ENCODE measurements around the gene FTL. TPM values are rescaled to one million over a fixed set of nuclear protein-coding genes. Genes with fewer than 3 reads are reported as not detected.

Gene FTL
- total RNA-seq, 1 experiment from 2014 or later, result 1,245 TPM

GRCh38 chr19:48921721-48922500 lies 43.2 kb upstream of the FTL start:
- Histone ChIP-seq H2AFZ (ENCODE audit: low read length) (no peak overlapping the region), H3K4me2 (ENCODE audit: insufficient read depth, insufficient read length, low read length) (no peak overlapping the region), H3T11ph (ENCODE audit: low read length) (no peak overlapping the region), H3K18ac (ENCODE audit: insufficient read length, low read depth, low read length) (no peak overlapping the region), H2BK120ac (ENCODE audit: low read depth, low read length, poor library complexity, severe bottlenecking) (no peak overlapping the region), H2AK5ac (ENCODE audit: insufficient read length, low read length) (no peak overlapping the region), H3K56ac (ENCODE audit: insufficient read length, low read depth, low read length) (no peak overlapping the region), H4K91ac (ENCODE audit: insufficient read length, low read depth, low read length) (no peak overlapping the region), H2BK12ac (ENCODE audit: insufficient read length, low read depth, low read length) (no peak overlapping the region), H3K14ac (ENCODE audit: insufficient read depth, low read length) (no peak overlapping the region), H3K27ac (ENCODE audit: insufficient read length, low read depth, low read length) (no peak overlapping the region), H2BK5ac (ENCODE audit: insufficient read length, low read length) (no peak overlapping the region), H3K23me2 (ENCODE audit: insufficient read length, low read depth, low read length, poor library complexity, severe bottlenecking) (no peaks in the 10 kb centered on the region), H4K5ac (ENCODE audit: insufficient read length, low read depth, low read length) (no peak overlapping the region), H3K9me3 (ENCODE audit: control insufficient read depth, low read depth, low read length) (no peaks in the 10 kb centered on the region), H2BK15ac (ENCODE audit: low read depth, low read length) (no peak overlapping the region), H3K23ac (ENCODE audit: insufficient read length, low read depth, low read length) (no peak overlapping the region), H3K4ac (ENCODE audit: low read depth, low read length) (no peak overlapping the region), H3K9ac (ENCODE audit: extremely low read depth, insufficient read length, low read length) (no peak overlapping the region), H3K27me3 (ENCODE audit: insufficient read depth, low read length) (no peaks in the 10 kb centered on the region), H3K79me1 (ENCODE audit: insufficient read depth, low read depth, low read length, poor library complexity, severe bottlenecking) (no peaks in the 10 kb centered on the region), H3K79me2 (ENCODE audit: insufficient read depth, low read length) (no peaks in the 10 kb centered on the region), H3K4me1 (ENCODE audit: insufficient read depth, low read length) (no peaks in the 10 kb centered on the region), H4K8ac (replicated peaks; ENCODE audit: insufficient read length, low read depth, low read length) (no peak overlapping the region), H2BK20ac (ENCODE audit: low read depth, low read length, poor library complexity, severe bottlenecking) (no peak overlapping the region), H4K20me1 (ENCODE audit: control insufficient read depth, insufficient read depth, insufficient read length) (no peaks in the 10 kb centered on the region)
- Mint-ChIP-seq H3K4me1 (0 out of 4 replicates have a peak, but pooled peaks cover 2% of the 10 kb centered on the region in 2 experiments), H3K27me3 (ENCODE audit: low read depth) (no peaks in the 10 kb centered on the region; the same call in 1 of the 2 replicates), H3K4me3 (no peak overlapping the region), H3K27ac (0 out of 7 replicates have a peak overlapping the region, but pooled peaks of 1 of the 3 experiments have one; percentile 49), H3K36me3 (ENCODE audit: insufficient read depth in 1 of 3, low read depth in 3 of 3) (peaks cover 8 to 40% (median 32%) of the 10 kb centered on the region in 3 experiments), H3K9me3 (no peaks in the 10 kb centered on the region)
- no peak for TF ChIP-seq CTCF (conservative IDR thresholded peaks at IDR 0.05)
- DNase-seq, result no peak
- no CpG with 5 or more reads among the region's 12 CpGs for WGBS (ENCODE audit: extremely low coverage, insufficient read length, low lambda C conversion rate)

Data from H9 (cell line).